Measurements from ENCODE around the gene TMCO4.

Gene TMCO4

GRCh38 chr1:19690342-19690741 is 109.4 kb downstream of the TMCO4 start:
- DNase-seq (ENCODE audit: low read depth in 1 of 2, low spot score in 1 of 2): no peak
- in situ Hi-C loops (cut with HindIII; ENCODE audit: low pct_unique_long_range_greater_than_20kb, low sequenced_read_pairs): no loop called here

GRCh38 chr1:19689856-19690255 is 109.9 kb downstream of the TMCO4 start:
- no peak for TF ChIP-seq JUND (IDR thresholded peaks at IDR 0.05; ENCODE audit: low read depth)
- in situ Hi-C loops (cut with HindIII; ENCODE audit: low pct_unique_long_range_greater_than_20kb, low sequenced_read_pairs): no loop called here
- no peak for DNase-seq (ENCODE audit: low read depth in 1 of 2, low spot score in 1 of 2)

More at GRCh38 chr1:19690342-19690741, 109.4 kb downstream of the TMCO4 start:
- TF ChIP-seq JUND (IDR thresholded peaks at IDR 0.05; ENCODE audit: low read depth): no peak

GRCh38 chr1:19689085-19689757 is 110.5 kb downstream of the TMCO4 start:
- DNase-seq (ENCODE audit: low read depth in 1 of 2, low spot score in 1 of 2): no peak
- TF ChIP-seq JUND (IDR thresholded peaks at IDR 0.05; ENCODE audit: low read depth): no peak
- in situ Hi-C loops (cut with HindIII; ENCODE audit: low pct_unique_long_range_greater_than_20kb, low sequenced_read_pairs): no loop called here

GRCh38 chr1:19688041-19688842 is 111.5 kb downstream of the TMCO4 start:
- in situ Hi-C loops (cut with HindIII; ENCODE audit: low pct_unique_long_range_greater_than_20kb, low sequenced_read_pairs): no loop called here
- TF ChIP-seq JUND (IDR thresholded peaks at IDR 0.05; ENCODE audit: low read depth): no peak
- no peak for DNase-seq (ENCODE audit: low read depth in 1 of 2, low spot score in 1 of 2)

- in situ Hi-C loops (cut with HindIII; ENCODE audit: low pct_unique_long_range_greater_than_20kb, low sequenced_read_pairs): no loop called here
Measured at GRCh38 chr1:19687414-19687813, 112.3 kb downstream of the TMCO4 start.

GRCh38 chr1:19685994-19686393 is 113.7 kb downstream of the TMCO4 start:
- TF ChIP-seq JUND (IDR thresholded peaks at IDR 0.05; ENCODE audit: low read depth): no peak
- in situ Hi-C loops (cut with HindIII; ENCODE audit: low pct_unique_long_range_greater_than_20kb, low sequenced_read_pairs): no loop called here
- DNase-seq (ENCODE audit: low read depth in 1 of 2, low spot score in 1 of 2): no peak

More at GRCh38 chr1:19687414-19687813, 112.3 kb downstream of the TMCO4 start:
- DNase-seq (ENCODE audit: low read depth in 1 of 2, low spot score in 1 of 2): no peak
- TF ChIP-seq JUND (IDR thresholded peaks at IDR 0.05; ENCODE audit: low read depth): no peak

- no peak for TF ChIP-seq JUND (IDR thresholded peaks at IDR 0.05; ENCODE audit: low read depth)
- in situ Hi-C loops (cut with HindIII; ENCODE audit: low pct_unique_long_range_greater_than_20kb, low sequenced_read_pairs): no loop called here
- DNase-seq (ENCODE audit: low read depth in 1 of 2, low spot score in 1 of 2): no peak
Measured at GRCh38 chr1:19684677-19685076, 115.0 kb downstream of the TMCO4 start.

- in situ Hi-C loops (cut with HindIII; ENCODE audit: low pct_unique_long_range_greater_than_20kb, low sequenced_read_pairs): no loop called here
- DNase-seq (ENCODE audit: low read depth in 1 of 2, low spot score in 1 of 2): no peak
- TF ChIP-seq JUND (IDR thresholded peaks at IDR 0.05; ENCODE audit: low read depth): no peak
Measured at GRCh38 chr1:19683351-19683750, 116.4 kb downstream of the TMCO4 start.

- no peak for DNase-seq (ENCODE audit: low read depth in 1 of 2, low spot score in 1 of 2)
- in situ Hi-C loops (cut with HindIII; ENCODE audit: low pct_unique_long_range_greater_than_20kb, low sequenced_read_pairs): no loop called here
- no peak for TF ChIP-seq JUND (IDR thresholded peaks at IDR 0.05; ENCODE audit: low read depth)
Measured at GRCh38 chr1:19682901-19683300, 116.8 kb downstream of the TMCO4 start.

- no peak for TF ChIP-seq JUND (IDR thresholded peaks at IDR 0.05; ENCODE audit: low read depth)
- in situ Hi-C loops (cut with HindIII; ENCODE audit: low pct_unique_long_range_greater_than_20kb, low sequenced_read_pairs): no loop called here
- no peak for DNase-seq (ENCODE audit: low read depth in 1 of 2, low spot score in 1 of 2)
Measured at GRCh38 chr1:19682257-19682656, 117.5 kb downstream of the TMCO4 start.

GRCh38 chr1:19680644-19681043 is 119.1 kb downstream of the TMCO4 start:
- in situ Hi-C loops (cut with HindIII; ENCODE audit: low pct_unique_long_range_greater_than_20kb, low sequenced_read_pairs): no loop called here
- DNase-seq (ENCODE audit: low read depth in 1 of 2, low spot score in 1 of 2): no peak
- TF ChIP-seq JUND (IDR thresholded peaks at IDR 0.05; ENCODE audit: low read depth): no peak

GRCh38 chr1:19679691-19680090 is 120.0 kb downstream of the TMCO4 start:
- no peak for DNase-seq (ENCODE audit: low read depth in 1 of 2, low spot score in 1 of 2)
- no peak for TF ChIP-seq JUND (IDR thresholded peaks at IDR 0.05; ENCODE audit: low read depth)
- in situ Hi-C loops (cut with HindIII; ENCODE audit: low pct_unique_long_range_greater_than_20kb, low sequenced_read_pairs): no loop called here

GRCh38 chr1:19678931-19679453 is 120.7 kb downstream of the TMCO4 start:
- TF ChIP-seq JUND (IDR thresholded peaks at IDR 0.05; ENCODE audit: low read depth): no peak
- in situ Hi-C loops (cut with HindIII; ENCODE audit: low pct_unique_long_range_greater_than_20kb, low sequenced_read_pairs): no loop called here
- DNase-seq (ENCODE audit: low read depth in 1 of 2, low spot score in 1 of 2): no peak
